ENCODE results near the gene TPT1. TPM values are rescaled to one million over a fixed set of nuclear protein-coding genes. Genes with fewer than 3 reads are reported as not detected.

TPT1 gene
- total and polyA plus RNA-seq, 2 experiments from 2014 or later: 843 to 1,761 TPM

- H3K4me3 ChIP-seq: no peak overlapping the region
- TF ChIP-seq, protein P1, sequence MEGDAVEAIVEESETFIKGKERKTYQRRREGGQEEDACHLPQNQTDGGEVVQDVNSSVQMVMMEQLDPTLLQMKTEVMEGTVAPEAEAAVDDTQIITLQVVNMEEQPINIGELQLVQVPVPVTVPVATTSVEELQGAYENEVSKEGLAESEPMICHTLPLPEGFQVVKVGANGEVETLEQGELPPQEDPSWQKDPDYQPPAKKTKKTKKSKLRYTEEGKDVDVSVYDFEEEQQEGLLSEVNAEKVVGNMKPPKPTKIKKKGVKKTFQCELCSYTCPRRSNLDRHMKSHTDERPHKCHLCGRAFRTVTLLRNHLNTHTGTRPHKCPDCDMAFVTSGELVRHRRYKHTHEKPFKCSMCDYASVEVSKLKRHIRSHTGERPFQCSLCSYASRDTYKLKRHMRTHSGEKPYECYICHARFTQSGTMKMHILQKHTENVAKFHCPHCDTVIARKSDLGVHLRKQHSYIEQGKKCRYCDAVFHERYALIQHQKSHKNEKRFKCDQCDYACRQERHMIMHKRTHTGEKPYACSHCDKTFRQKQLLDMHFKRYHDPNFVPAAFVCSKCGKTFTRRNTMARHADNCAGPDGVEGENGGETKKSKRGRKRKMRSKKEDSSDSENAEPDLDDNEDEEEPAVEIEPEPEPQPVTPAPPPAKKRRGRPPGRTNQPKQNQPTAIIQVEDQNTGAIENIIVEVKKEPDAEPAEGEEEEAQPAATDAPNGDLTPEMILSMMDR (IDR thresholded peaks at IDR 0.05; ENCODE audit: low read depth, low read length): no peak
- H3K36me3 ChIP-seq: peaks cover 17% of the 10 kb centered on the region
- DNase-seq (ENCODE audit: low read depth in 1 of 2, low spot score in 1 of 2): no peak
- H3K9me3 ChIP-seq (ENCODE audit: low read depth): no peaks in the 10 kb centered on the region
- H3K27me3 ChIP-seq: no peaks in the 10 kb centered on the region
- peaks cover 5% of the 10 kb centered on the region for H3K4me1 ChIP-seq (ENCODE audit: low read depth)
- no peak overlapping the region for H3K27ac ChIP-seq
These were observed 9.8 kb downstream of the TPT1 start for GRCh38 chr13:45331123-45331619.

DNA sequence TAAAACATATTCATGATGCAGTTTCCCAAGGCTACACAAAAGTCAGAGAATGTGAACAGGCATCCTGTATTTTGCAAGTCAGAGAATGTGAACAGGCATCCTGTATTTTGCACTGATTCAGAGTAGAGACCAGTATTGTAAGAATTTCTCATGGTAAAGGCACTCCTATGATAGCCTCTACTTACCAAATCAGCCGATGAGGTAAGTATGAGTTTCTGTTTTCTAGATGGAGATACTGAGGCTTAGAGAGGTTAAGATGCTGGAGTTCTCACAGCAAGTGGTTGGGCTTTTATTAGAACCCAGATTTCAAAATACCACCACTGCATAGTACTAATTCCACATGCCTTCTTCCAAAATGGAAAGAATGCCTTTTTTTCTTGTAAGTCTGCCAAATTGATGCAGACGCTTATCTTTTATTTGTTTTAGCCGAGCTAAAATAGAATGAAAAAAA is 12.3 kb downstream of the TPT1 start:
- peak in 1 of 2 donors; percentile 88 for DNase-seq (ENCODE audit: low read depth in 1 of 2, low spot score in 1 of 2)
- H3K27me3 ChIP-seq: no peaks in the 10 kb centered on the region
- H3K27ac ChIP-seq: no peak overlapping the region
- TF ChIP-seq, protein P1 (IDR thresholded peaks at IDR 0.05; ENCODE audit: low read depth, low read length): no peak
- H3K4me3 ChIP-seq: no peak overlapping the region
- H3K9me3 ChIP-seq (ENCODE audit: low read depth): no peaks in the 10 kb centered on the region
- no peaks in the 10 kb centered on the region for H3K36me3 ChIP-seq
- peaks cover 20% of the 10 kb centered on the region for H3K4me1 ChIP-seq (ENCODE audit: low read depth)

GRCh38 chr13:45327253-45327955 is 13.6 kb downstream of the TPT1 start:
- Histone ChIP-seq H3K4me1 (ENCODE audit: low read depth) (peaks cover 17% of the 10 kb centered on the region), H3K27me3 (no peaks in the 10 kb centered on the region), H3K9me3 (ENCODE audit: low read depth) (no peaks in the 10 kb centered on the region), H3K27ac (no peak overlapping the region), H3K4me3 (no peak overlapping the region), H3K36me3 (no peaks in the 10 kb centered on the region)
- DNase-seq (ENCODE audit: low read depth in 1 of 2, low spot score in 1 of 2): no peak
- TF ChIP-seq, protein P1 (IDR thresholded peaks at IDR 0.05; ENCODE audit: low read depth, low read length): no peak

- peak overlapping the region; percentile 91 for H3K27ac ChIP-seq
- no peak overlapping the region for H3K4me3 ChIP-seq
- no peaks in the 10 kb centered on the region for H3K36me3 ChIP-seq
- no peaks in the 10 kb centered on the region for H3K9me3 ChIP-seq (ENCODE audit: low read depth)
- DNase-seq (ENCODE audit: low read depth in 1 of 2, low spot score in 1 of 2): peak; percentile 84
- TF ChIP-seq, protein P1 (IDR thresholded peaks at IDR 0.05; ENCODE audit: low read depth, low read length): no peak
- peaks cover 17% of the 10 kb centered on the region for H3K4me1 ChIP-seq (ENCODE audit: low read depth)
- H3K27me3 ChIP-seq: no peaks in the 10 kb centered on the region
These were observed 15.2 kb downstream of the TPT1 start for GRCh38 chr13:45325806-45326205.

DNA sequence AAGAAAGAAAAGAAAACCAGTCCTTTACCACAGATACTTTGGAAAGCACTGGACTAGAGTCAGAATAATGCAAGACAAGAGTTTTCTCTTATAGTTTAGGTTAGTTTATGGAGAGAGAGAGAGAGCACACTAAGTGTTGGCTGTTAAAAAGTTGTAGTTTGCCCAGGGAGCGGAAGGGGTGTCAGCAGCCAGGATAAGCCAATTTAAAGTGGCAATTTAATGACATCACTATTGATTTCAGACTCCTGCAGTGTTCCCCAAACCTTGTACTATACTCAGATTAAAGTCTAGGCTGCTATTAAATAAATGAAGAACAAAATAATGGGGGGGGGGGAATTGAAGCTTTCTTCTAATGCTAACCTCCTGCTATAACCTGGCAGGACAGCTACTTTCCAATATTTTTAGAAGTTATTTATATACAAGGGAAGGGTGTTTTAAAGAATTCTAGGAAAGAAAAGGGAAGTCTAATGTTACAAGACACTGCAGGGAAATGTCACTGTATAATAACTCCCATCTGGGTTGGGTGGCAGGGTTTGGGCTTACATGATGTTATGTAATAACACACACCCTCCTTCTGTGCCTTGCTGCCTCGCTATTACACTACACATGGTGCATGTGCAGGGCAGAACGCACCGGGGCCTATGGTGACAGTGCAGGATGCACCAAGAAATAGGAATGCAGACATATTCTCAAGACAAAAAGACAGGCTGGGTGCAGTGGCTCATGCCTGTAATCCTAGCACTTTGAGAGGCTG is 19.9 kb downstream of the TPT1 start:
- H3K27me3 ChIP-seq: no peaks in the 10 kb centered on the region
- no peak overlapping the region for H3K27ac ChIP-seq
- H3K4me1 ChIP-seq (ENCODE audit: low read depth): peaks cover 14% of the 10 kb centered on the region
- TF ChIP-seq, protein P1 (IDR thresholded peaks at IDR 0.05; ENCODE audit: low read depth, low read length): no peak
- H3K4me3 ChIP-seq: no peak overlapping the region
- no peaks in the 10 kb centered on the region for H3K36me3 ChIP-seq
- no peaks in the 10 kb centered on the region for H3K9me3 ChIP-seq (ENCODE audit: low read depth)
- DNase-seq (ENCODE audit: low read depth in 1 of 2, low spot score in 1 of 2): no peak

All from cardiac muscle cell (in vitro differentiated cells and primary cell).